Right ventricle myocardium inferior (tissue), 1 donor: Measurements from ENCODE around the gene DHX15. TPM values are rescaled to one million over a fixed set of nuclear protein-coding genes. Genes with fewer than 3 reads are reported as not detected.
"Not testable (repeated sequence)": the region's sequence is repeated elsewhere in the genome, so short reads cannot be mapped to it uniquely, and the experiment has no call there.

ENCODE experiments used
- ATAC-seq: fragments of 200-7000 bp; cut with Tn5 transposase; one replicate; pipeline ENCODE4 v1.9.1; 2020; ENCODE audit warnings: mild to moderate bottlenecking, moderate library complexity
- DNase-seq: peaks from one replicate; pipeline ENCODE4 v3.0.0; 2021; ENCODE audit errors: missing footprints
- intact Hi-C: fragments of 100-400 bp; cut with DNase I; formaldehyde crosslinking; loops from one replicate; pipeline ENCODE4 v1.11.0; 2022
- microRNA-seq: library from miRNA; unstranded; fragments of <30 nt; microRNA quantifications from one replicate; pipeline ENCODE4 v1.2.0, GENCODE V29; 2020
- total RNA-seq: library from RNA; stranded (reverse); fragmentation: NEBNext Ultra II Directional; extraction: Animal tissue kit (Norgen Biotek cat#: 25700); gene quantifications from one replicate; pipeline ENCODE4 v1.2.1, GENCODE V29; 2021
- donor health status: DM: no; HTN: yes; CAD: no; lungs with severe emphysema.

Gene DHX15
- total RNA-seq, 1 donor from 2014 or later, result 53.9 TPM

DNA sequence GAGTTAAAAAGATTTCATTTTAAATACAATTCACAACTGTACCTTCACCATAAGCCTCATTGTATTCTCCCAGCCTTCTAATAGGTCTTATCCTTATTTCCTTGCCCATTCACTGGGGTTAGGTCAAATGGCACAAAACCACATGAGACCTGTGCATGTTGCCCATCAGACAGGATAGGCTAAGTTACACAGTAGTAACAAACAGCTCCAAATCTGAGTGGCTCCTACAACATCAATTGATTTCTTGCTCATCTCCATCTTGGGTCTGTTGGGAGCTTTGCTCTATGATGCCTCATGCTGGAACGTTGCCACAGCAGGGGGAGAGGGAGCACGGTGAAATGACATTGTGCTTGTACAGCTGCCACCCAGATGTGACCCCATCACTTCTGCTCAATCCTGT, 70.6 kb downstream of the DHX15 start:
- DNase-seq (no peak), ATAC-seq (no peak)
- intact Hi-C loops, result no loop called here

DNA sequence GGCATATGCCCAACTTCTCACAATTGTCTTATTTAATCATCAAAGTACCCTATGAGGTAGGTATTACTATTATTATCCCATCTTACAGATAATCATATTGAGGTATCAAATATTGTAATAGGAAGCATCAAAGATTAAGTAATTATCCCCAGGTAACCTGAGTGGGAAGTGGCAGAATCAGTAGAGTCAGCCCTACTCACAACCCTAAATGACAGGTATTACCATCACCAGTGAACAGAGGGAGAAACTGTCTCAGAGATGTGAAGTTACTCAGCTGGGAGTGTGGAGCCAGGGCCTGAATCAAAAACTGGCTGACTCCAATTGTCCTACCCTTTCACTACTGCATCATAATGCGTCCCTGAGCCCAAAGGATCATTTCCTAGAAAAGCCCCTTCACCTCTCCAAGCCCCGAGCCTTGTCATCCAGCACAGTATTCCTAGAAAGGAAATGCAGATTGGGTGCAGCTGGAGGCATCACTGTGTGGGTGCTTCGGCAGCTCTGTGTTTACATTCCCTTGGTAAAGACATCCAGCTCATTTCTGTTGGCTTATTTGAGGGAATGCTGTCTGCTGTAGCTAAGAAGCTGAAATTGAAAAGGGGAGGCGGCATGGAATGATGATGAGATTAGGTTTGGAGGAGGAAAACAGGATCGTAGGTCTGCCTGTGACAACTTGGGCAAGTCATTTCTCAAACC, 72.8 kb downstream of the DHX15 start:
- intact Hi-C loops, result no loop called here

DNA sequence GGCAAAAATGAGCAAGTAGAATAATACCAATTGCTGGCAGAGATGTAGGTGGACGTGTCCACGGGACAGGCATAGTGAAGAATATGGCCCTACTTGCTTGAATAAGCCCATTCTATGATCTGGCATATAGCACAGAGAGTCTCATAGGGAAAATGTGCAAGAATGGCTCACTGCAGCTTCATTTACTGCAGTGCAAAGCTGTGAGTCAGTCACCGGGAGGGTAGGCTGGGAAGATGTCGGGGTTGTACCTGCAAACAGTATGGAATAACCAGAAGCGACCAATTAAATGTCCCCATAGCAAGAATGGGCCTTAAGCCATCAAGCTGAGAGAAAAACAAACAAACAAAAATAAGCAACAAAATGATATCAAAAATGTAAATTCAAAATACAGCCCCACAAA, 74.3 kb downstream of the DHX15 start:
- no peak for ATAC-seq
- intact Hi-C loops, result no loop called here
- no peak for DNase-seq

More for the DNA sequence above, 72.8 kb downstream of the DHX15 start:
- DNase-seq, result no peak
- ATAC-seq, result no peak

DNA sequence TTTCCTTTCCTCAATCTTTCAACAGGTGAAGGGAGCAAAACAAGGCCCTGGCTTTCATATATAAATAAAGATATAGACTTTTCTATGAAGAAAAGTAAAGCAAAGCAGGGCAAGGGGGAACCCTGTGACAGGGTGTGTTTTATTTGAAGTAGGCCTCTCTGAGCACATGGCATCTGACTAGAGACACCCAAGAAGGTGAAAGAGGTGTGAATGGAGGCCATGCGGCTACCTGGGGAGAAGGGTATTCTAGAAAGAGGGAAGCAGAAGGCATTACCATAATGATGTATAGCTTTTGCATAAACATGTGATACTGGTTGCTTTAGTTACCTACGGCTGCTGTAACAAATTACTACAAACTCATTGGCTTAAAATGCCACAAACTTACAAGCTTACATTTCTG, 75.8 kb downstream of the DHX15 start:
- no peak for ATAC-seq
- intact Hi-C loops, result no loop called here
- no peak for DNase-seq

DNA sequence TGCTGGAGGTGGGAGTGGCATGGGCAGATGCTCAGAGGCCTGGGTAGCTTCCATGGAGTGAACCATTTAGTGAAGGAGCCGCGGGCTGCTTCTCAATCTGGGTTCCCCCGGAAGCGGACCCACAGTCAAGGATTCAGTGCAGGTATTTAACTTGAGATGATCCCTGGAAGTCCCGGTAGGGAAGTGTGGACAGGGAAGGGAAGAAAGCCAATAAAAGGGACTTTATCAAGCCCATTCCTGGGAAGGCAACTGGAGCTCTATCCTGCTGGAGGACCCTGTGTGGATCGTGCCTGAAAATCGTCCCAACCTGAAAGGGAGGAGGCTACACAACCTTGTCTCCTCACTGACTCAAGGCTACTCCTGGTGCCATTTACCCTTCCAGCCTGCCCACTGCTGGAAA, 76.9 kb downstream of the DHX15 start:
- intact Hi-C loops, result no loop called here
- no peak for DNase-seq
- ATAC-seq, result no peak

DNA sequence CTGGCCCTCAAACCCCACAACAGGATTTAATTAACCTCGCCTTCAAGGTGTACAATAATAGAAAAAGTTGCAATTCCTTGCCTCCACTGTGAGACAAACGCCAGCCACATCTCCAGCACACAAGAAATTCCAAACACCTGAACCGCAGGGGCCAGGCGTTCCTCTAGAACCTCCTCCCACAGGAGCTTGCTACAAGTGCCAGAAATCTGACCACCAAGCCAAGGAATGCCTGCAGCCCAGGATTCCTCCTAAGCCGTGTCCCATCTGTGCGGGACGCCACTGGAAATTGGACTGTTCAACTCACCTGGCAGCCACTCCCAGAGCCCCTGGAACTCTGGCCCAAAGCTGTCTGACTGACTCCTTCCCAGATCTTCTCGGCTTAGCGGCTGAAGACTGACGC, 81.3 kb downstream of the DHX15 start:
- intact Hi-C loops, ATAC-seq, DNase-seq: not testable (repeated sequence)

DNA sequence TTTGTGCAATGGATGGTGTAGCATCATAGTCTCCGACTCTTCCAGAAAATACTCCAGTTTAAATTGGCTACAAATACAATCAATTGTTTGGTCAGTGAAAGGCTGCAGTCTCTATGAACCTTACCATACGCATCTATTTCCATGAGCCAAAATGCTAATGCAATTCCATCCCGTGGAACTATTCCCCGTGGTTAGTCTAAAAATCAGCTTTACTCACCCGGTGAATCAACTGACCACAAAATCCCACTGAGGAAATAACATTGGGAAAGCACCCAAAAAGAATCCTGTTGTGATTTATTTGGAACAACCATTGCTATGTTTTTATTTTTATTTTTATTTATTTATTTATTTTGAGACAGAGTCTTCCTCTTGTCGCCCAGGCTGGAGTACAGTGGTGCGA, 87.1 kb downstream of the DHX15 start:
- ATAC-seq (no peak), DNase-seq (no peak)
- intact Hi-C loops, result no loop called here

DNA sequence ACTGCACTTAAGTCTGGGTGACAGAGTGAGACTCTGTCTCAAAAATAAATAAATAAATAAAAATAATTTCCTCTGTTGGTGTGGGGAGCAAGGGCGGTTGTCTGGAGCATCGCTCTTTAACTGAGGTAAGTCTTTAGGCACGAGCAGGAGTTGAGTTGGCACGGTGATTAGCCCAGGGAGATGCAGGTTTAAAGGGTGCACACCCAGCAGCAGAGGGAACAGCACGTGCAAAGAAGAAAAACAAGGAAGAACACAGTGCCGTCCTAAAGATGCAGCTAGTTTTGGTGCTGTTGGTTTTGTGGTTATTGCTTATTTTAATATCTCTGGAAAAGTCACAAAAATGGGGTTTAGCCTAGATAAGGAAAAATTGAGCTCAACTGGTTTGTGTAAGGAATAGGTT, 87.8 kb downstream of the DHX15 start:
- intact Hi-C loops, result no loop called here
- DNase-seq (no peak), ATAC-seq (no peak)

DNA sequence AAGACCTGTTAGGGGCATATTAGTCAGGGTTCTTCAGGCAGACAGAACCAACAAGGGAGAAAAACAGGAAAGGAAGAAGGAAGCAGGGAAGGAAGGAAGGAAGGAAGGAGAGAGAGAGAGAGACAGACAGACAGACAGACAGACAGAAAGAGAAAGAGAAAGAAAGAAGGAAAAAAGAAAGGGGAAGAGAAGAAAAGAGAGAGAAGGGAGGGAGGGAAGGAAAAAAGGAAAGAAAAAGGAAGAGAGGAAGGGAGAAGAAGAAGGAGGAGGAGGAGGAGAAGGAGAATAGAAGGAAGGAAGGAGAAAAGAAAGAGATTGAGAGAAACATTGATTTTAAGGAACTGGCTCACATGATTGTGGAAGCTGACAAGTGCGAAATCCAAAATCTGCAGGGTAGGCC, 89.0 kb downstream of the DHX15 start:
- DNase-seq, result no peak
- intact Hi-C loops, result no loop called here
- ATAC-seq, result no peak

DNA sequence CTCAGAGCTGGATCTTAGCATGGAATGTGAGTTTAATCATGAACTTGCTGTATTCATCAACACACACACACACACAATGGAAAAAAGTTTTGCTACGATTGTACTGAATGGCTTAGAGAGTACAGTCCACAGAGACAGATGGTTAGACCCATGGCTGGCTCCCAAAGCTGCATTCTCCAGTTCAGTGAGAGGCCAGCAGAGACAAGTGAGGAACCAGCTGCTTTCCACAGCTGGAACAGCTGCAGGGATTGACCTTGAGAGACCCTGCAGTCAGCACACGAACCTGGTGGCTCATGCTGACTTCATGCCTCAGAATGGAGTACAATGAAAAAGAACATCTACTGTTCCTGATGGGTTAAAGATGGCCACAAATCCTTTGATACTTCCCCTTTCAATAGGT, 94.5 kb downstream of the DHX15 start:
- no peak for DNase-seq
- intact Hi-C loops, result loop anchor here (10.0 kb wide), 1 partner anchor 655 kb away; no protein-coding TSS in a partner anchor
- peak; percentile 92 for ATAC-seq

DNA sequence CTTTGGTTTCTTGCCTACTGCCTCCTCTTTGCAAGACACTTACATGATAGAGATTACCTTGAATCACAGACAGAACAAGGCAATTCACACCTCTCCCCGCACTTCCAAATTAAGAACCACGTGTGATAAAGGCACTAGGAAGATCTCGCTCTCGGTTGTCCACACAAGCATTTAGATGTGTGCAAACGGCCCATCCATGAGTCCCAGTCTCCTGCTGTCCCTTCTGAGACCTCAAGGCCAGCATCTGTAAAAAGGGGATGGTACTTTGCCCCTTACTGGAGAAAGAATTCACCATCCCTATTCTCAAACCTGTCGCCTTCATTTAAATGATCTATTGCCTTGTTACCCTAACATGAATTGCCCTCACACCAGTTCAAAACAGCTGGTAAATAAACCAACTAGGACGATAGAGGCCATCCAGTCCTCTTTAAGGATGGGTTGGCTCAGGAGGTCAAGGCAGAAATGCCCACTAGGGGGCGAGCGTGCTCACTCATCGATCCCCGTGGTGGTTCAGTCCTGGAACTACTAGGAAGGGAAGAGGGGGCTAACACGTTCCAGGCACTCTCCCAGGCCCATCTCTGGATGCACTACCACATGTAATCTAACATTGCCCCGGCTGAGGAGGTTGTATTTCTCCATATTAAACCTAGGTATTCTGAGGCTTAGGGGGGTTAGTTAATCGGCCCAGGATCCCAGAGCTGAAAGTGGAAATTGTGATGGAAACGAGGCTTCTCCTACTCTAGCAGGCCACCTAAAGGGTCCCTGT, 95.8 kb downstream of the DHX15 start:
- peak; percentile 77 for DNase-seq
- intact Hi-C loops, result loop anchor here (1.0 to 10.0 kb wide), 2 partner anchors 199 to 656 kb away; no protein-coding TSS in a partner anchor
- peak; percentile 82 for ATAC-seq

DNA sequence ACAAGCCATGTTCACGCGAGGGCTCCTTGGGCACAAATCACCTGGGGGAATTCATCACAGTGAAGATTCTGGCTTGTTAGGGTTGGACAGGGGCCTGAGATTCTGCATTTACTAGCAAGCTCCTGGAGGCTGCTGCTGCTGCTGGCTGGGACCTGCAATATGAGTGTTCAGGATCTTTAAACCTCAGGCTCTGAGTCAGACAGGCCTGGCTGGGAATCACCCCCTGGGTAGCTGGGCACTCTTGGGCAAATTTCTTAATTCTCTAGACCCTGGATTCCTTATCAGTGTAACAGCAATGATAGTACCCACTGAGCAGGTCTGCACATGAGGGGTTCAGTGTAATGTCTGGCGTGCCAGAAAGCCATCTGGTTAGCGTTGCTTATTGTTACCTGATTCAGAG, 101.5 kb downstream of the DHX15 start:
- no peak for ATAC-seq
- intact Hi-C loops, result loop anchor here (10.0 kb wide), 1 partner anchor 662 kb away; no protein-coding TSS in a partner anchor
- no peak for DNase-seq

DNA sequence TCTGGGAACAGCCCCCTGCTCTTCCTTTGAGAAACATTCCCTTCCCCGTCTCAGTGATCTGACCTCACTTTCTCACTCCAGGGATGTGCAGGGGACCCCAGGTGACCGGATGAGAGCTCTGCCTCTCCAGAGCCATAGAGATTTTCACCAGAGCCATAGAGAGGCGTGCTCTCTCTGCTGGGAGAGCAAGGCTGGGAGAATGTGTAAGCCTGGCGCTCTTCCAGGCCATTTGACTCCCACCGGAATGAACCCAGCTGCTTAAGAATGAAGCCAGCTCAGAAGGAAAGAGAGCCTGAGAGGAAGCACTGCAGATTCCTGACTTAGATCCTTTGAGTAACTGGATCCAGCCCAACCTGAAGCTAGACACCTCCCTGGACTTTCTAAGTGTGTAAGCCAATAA, 106.4 kb downstream of the DHX15 start:
- no peak for DNase-seq
- ATAC-seq, result peak; percentile 70
- intact Hi-C loops, result loop anchor here (10.0 kb wide), 1 partner anchor 317 kb away; the partner anchor contains the start of gene SOD3

Small RNA genes within 50 kb of the gene (microRNA-seq; reads per million reads assigned to microRNA genes)
- not detected for gene MIR573

Other genes with a start within 250 kb of the DHX15 start
- gene SOD3, start 211.0 kb upstream of the DHX15 start, total RNA-seq, result 63.4 TPM